Spleen (tissue), 7 donors: ENCODE measurements around the gene LOXL4.

ENCODE experiments used
- POLR2A ChIP-seq, 3 donors: fragments of 450-650 bp; IDR thresholded peaks; one replicate each; pipeline ENCODE4 v1.5.1; 2017; ENCODE audit warnings: antibody characterized with exemption in 3 of 3, mild to moderate bottlenecking in 1 of 3
- TF ChIP-seq, protein P1 (sequence below), 11 experiments: fragments of 200-600 bp in 7 of 11; fragments of 450-650 bp in 4 of 11; sonication (generic) in 4 of 11; IDR thresholded peaks in 8 of 11; conservative IDR thresholded peaks in 3 of 11; 1 replicate in 7 of 11; 2 replicates in 4 of 11; pipeline versions ENCODE4 v1.4.0 to v1.8.0; 2016 to 2021; ENCODE audit warnings: antibody characterized with exemption in 11 of 11, inconsistent platforms in 4 of 11, mild to moderate bottlenecking in 1 of 11
- donor health status: DM: no; HTN: no; CAD: no; lungs with moderate emphysema.
- donor health status: DM: no; HTN: no; CAD: no.
- donor health status: DM: no; HTN: no; CAD: no.

DNA sequence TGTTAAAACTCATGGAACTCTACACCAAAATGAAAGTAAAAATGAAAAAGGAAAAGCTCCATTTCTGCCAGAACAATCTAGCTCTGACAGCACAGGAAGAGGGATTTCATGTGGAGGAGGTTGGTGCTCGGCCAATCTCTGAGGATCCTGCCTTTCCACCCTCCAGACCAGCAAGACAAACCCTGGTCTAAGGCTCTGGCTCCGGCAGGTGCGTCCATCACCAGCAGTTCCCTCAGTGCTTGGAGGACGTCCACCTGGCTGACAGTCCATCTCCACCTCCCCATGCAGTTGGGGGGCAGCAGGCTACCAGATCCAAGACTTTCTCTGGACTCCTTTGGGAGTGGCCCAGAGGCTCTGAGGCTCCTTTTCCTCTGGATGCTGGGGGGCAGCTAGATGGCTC is 25.0 kb upstream of the LOXL4 start:
- TF ChIP-seq, protein P1, sequence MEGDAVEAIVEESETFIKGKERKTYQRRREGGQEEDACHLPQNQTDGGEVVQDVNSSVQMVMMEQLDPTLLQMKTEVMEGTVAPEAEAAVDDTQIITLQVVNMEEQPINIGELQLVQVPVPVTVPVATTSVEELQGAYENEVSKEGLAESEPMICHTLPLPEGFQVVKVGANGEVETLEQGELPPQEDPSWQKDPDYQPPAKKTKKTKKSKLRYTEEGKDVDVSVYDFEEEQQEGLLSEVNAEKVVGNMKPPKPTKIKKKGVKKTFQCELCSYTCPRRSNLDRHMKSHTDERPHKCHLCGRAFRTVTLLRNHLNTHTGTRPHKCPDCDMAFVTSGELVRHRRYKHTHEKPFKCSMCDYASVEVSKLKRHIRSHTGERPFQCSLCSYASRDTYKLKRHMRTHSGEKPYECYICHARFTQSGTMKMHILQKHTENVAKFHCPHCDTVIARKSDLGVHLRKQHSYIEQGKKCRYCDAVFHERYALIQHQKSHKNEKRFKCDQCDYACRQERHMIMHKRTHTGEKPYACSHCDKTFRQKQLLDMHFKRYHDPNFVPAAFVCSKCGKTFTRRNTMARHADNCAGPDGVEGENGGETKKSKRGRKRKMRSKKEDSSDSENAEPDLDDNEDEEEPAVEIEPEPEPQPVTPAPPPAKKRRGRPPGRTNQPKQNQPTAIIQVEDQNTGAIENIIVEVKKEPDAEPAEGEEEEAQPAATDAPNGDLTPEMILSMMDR (IDR thresholded peaks at IDR 0.05 in 8 of 11, conservative IDR thresholded peaks at IDR 0.05 in 3 of 11), result no peak
- TF ChIP-seq POLR2A (IDR thresholded peaks at IDR 0.05), result no peak
